Breast epithelium (tissue), 4 donors: Measurements from ENCODE around the gene ACIN1. TPM values are rescaled to one million over a fixed set of nuclear protein-coding genes. Genes with fewer than 3 reads are reported as not detected.
A peak's percentile ranks its signal among the peaks of the same experiment; 100 is the strongest.

ENCODE experiments used
- DNase-seq, 2 donors: peaks; one replicate each; pipeline ENCODE4 v3.0.0-alpha.2; 2019; ENCODE audit warnings: low spot score in 2 of 2
- H3K27ac ChIP-seq, 2 donors: fragments of 200-600 bp; sonication (generic) in 1 of 2; one replicate each; pipeline ENCODE4 v1.5.1; 2016 to 2019; ENCODE audit warnings: mild to moderate bottlenecking in 1 of 2
- H3K27me3 ChIP-seq, 2 donors: fragments of 200-600 bp; sonication (generic) in 1 of 2; one replicate each; pipeline versions ENCODE4 v1.5.1 to v1.6.0; 2017 to 2019; ENCODE audit warnings: control low read depth in 1 of 2, mild to moderate bottlenecking in 1 of 2
- H3K36me3 ChIP-seq: fragments of 200-600 bp; one replicate; pipeline ENCODE4 v1.5.1; 2019
- H3K4me1 ChIP-seq, 2 donors: fragments of 200-600 bp; sonication (generic); one replicate each; pipeline ENCODE4 v1.5.1; 2016 to 2019; ENCODE audit warnings: control low read depth in 1 of 2
- H3K4me3 ChIP-seq, 3 donors: fragments of 200-600 bp; sonication (generic); 1 replicate in 2 of 3; 2 replicates in 1 of 3; pipeline ENCODE4 v1.5.1; 2016 to 2019; ENCODE audit warnings: mild to moderate bottlenecking in 3 of 3, moderate library complexity in 2 of 3
- H3K9me3 ChIP-seq, 2 donors: fragments of 200-600 bp; sonication (generic) in 1 of 2; one replicate each; pipeline ENCODE4 v1.5.1; 2016 to 2019; ENCODE audit warnings: control low read depth in 1 of 2
- POLR2A ChIP-seq: fragments of 450-650 bp; IDR thresholded peaks from one replicate; pipeline ENCODE4 v1.6.1; 2016; ENCODE audit warnings: antibody characterized with exemption, mild to moderate bottlenecking, moderate library complexity
- POLR2AphosphoS5 ChIP-seq, 3 donors: sonication (generic); formaldehyde crosslinking; IDR thresholded peaks; one replicate each; pipeline ENCODE4 v1.6.1; 2017; ENCODE audit warnings: antibody characterized with exemption in 3 of 3
- intact Hi-C: fragments of 100-400 bp; cut with DNase I; formaldehyde crosslinking; loops from one replicate; pipeline ENCODE4 v1.15.1; 2023; ENCODE audit warnings: low total_unique reads
- total RNA-seq, 3 donors: library from RNA; depleted of rRNA; stranded (reverse); fragments of >200 nt; gene quantifications; one replicate each; pipeline ENCODE4 v1.1.0, GENCODE V29; 2016
- TF ChIP-seq, protein P1 (sequence below), 3 donors: fragments of 450-650 bp; IDR thresholded peaks; one replicate each; pipeline ENCODE4 v1.5.1; 2016 to 2017; ENCODE audit warnings: antibody characterized with exemption in 3 of 3, mild to moderate bottlenecking in 3 of 3, moderate library complexity in 3 of 3

Gene ACIN1
- total RNA-seq, 3 donors from 2014 or later: 106 to 151 (median 145) TPM

DNA sequence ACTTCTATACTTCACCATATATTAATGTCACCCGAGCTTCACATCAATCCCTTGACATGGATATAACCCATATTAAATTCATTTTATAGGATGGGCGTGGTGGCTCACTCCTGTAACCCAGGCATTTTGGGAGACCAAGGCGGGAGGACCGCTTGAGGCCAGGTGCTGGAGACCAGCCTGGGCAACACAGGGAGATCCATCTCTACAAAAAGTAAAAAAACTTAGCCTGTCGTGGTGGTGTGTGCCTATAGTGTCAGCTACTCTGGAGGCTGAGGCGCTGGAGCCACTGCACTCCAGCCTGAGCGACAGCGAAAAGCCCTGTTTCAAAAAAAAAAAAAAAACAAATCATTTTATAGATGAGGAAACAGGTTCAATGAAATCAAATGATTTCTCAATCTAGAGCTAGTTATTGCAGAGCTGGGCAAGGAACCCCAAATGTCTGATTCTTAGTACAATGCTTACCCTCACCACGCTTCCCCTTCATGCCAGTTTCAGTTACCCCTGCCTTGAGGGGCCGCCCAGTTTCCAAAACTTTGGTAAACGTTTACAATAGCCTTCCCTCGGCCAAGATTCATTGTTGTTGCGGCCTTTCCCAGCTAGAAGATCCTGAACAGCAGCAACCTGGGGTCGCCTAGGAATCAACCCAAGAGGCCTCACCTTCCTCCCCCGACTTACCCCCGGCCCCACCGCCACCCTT lies 61.0 kb downstream of the ACIN1 start:
- Histone ChIP-seq H3K4me3 (peak overlapping the region; percentile 71 to 81 (median 78)), H3K36me3 (no peaks in the 10 kb centered on the region), H3K27ac (peak overlapping the region; percentile 88 to 96), H3K9me3 (no peaks in the 10 kb centered on the region), H3K4me1 (peaks cover 5 to 6% of the 10 kb centered on the region in 2 donors), H3K27me3 (no peaks in the 10 kb centered on the region)
- DNase-seq: no peak
- TF ChIP-seq POLR2AphosphoS5 (IDR thresholded peaks at IDR 0.05) (no peak), POLR2A (no peak)
- TF ChIP-seq, protein P1, sequence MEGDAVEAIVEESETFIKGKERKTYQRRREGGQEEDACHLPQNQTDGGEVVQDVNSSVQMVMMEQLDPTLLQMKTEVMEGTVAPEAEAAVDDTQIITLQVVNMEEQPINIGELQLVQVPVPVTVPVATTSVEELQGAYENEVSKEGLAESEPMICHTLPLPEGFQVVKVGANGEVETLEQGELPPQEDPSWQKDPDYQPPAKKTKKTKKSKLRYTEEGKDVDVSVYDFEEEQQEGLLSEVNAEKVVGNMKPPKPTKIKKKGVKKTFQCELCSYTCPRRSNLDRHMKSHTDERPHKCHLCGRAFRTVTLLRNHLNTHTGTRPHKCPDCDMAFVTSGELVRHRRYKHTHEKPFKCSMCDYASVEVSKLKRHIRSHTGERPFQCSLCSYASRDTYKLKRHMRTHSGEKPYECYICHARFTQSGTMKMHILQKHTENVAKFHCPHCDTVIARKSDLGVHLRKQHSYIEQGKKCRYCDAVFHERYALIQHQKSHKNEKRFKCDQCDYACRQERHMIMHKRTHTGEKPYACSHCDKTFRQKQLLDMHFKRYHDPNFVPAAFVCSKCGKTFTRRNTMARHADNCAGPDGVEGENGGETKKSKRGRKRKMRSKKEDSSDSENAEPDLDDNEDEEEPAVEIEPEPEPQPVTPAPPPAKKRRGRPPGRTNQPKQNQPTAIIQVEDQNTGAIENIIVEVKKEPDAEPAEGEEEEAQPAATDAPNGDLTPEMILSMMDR (IDR thresholded peaks at IDR 0.05): no peak
- intact Hi-C loops: no loop called here

DNA sequence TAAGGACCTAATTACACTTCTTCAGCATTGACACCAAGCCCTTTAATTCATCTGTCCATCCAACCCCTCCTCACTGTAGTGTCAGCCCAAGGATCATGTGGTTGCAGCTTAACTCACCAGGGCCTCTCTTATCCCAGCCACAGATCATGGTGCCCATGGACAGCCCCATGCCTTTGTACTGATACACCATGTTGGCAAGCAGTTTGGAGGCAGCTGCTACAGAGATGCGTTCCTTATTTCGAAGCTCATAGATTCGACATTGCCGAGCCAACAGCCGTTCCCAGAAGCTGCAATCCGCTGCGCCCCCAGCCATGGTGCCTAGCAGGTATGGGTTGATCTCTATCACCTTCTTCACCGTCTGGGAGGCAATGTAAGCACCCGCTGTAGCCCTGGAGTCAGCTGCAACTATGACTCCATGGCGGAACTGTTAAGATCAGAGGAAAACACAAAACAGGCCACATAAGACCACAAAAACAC lies 61.6 kb downstream of the ACIN1 start:
- no peak for DNase-seq

DNA sequence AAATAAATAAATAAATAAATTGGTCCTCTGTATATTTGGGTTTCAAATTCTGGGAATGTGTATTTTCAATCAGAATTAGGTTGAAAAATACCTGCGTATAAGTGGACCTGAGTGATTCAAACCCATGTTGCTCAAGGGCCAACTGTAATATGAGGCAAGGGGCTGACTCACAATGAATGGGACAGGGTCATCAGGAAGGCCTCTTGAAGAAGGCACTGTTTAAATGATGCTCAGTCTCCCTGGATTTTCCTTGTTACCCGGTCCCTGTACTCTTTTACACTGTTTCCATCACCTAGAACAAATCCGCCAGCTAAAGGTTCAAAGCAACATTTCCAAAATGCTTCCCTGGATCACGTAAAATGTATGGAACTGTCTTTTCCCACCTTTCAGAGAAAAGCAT lies 64.0 kb downstream of the ACIN1 start:
- Histone ChIP-seq H3K4me1 (peaks cover 5 to 6% of the 10 kb centered on the region in 2 donors), H3K4me3 (no peak overlapping the region), H3K27ac (no peak overlapping the region), H3K36me3 (no peaks in the 10 kb centered on the region), H3K9me3 (no peaks in the 10 kb centered on the region), H3K27me3 (no peaks in the 10 kb centered on the region)
- DNase-seq: no peak
- TF ChIP-seq POLR2AphosphoS5 (IDR thresholded peaks at IDR 0.05) (no peak), POLR2A (no peak)
- TF ChIP-seq, protein P1 (IDR thresholded peaks at IDR 0.05): no peak
- intact Hi-C loops: no loop called here

More for the DNA sequence above, 61.6 kb downstream of the ACIN1 start:
- intact Hi-C loops: no loop called here
- peak overlapping the region in 2 of 3 donors; percentile 71 to 81 for H3K4me3 ChIP-seq
- H3K4me1 ChIP-seq: peaks cover 5 to 6% of the 10 kb centered on the region in 2 donors
- no peaks in the 10 kb centered on the region for H3K36me3 ChIP-seq
- no peak overlapping the region for H3K27ac ChIP-seq
- no peaks in the 10 kb centered on the region for H3K9me3 ChIP-seq
- TF ChIP-seq POLR2AphosphoS5 (IDR thresholded peaks at IDR 0.05) (no peak), POLR2A (no peak)
- TF ChIP-seq, protein P1 (IDR thresholded peaks at IDR 0.05): no peak
- H3K27me3 ChIP-seq: no peaks in the 10 kb centered on the region

DNA sequence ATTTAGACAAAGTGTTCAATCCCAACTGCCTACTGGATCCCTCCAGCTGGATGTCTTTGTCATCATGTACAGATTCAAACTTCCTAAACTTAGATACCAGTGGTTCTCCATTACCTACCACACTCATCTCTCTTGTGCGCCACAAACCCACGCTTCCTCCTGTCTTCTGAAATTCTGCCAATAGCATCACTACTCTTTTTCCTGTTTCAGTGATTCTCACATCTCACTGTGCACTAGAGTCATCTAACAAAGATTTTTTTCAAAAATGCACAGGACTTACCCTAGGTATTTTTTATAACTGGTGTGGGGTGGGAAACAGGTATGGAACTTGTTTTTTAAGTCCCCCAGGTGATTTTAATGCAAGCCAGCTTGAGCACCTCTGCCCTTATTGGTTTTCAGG lies 66.1 kb downstream of the ACIN1 start:
- intact Hi-C loops: no loop called here
- H3K4me3 ChIP-seq: no peak overlapping the region
- TF ChIP-seq, protein P1 (IDR thresholded peaks at IDR 0.05): no peak
- TF ChIP-seq POLR2A: no peak
- no peak for TF ChIP-seq POLR2AphosphoS5 (IDR thresholded peaks at IDR 0.05)
- H3K27ac ChIP-seq: no peak overlapping the region
- peaks cover 5% of the 10 kb centered on the region in 2 donors for H3K4me1 ChIP-seq
- no peaks in the 10 kb centered on the region for H3K36me3 ChIP-seq
- no peak for DNase-seq
- no peaks in the 10 kb centered on the region for H3K27me3 ChIP-seq
- no peaks in the 10 kb centered on the region for H3K9me3 ChIP-seq

DNA sequence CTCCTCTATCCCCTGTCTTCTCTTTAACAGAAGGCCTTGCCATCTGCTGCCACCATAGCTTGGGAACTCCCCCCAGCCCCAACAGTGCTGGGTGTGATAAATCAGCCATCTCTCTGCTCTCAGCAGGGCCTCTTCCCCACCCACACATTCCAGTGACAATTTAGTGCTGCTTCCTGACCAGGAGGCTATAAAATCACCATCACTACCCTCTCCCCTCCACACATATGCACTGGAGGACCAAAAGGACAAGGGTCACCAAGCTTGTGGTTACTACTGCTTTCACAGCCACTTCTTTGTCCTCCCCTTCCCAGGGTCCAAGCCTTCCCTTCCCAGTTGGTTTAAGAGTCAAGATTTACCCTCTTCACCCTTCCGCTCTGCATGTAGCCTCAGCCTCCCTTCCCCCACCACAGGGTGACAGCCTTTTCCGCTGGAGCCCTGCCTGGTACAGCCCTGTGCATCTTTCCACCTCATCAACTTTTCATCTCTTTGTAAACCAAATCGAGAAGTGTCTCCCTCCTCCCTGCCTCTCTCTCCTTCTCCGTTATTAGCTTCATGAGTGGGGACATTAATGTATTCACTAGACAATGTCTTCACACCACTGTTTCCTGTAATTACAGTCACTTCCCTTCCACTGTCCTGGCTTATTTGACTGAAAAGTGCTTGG lies 69.7 kb downstream of the ACIN1 start:
- H3K9me3 ChIP-seq: no peaks in the 10 kb centered on the region
- H3K4me3 ChIP-seq: no peak overlapping the region
- no peak for DNase-seq
- H3K27ac ChIP-seq: no peak overlapping the region
- no peaks in the 10 kb centered on the region for H3K4me1 ChIP-seq
- intact Hi-C loops: no loop called here
- TF ChIP-seq, protein P1 (IDR thresholded peaks at IDR 0.05): no peak
- TF ChIP-seq POLR2AphosphoS5 (IDR thresholded peaks at IDR 0.05): no peak
- no peak for TF ChIP-seq POLR2A
- no peaks in the 10 kb centered on the region for H3K36me3 ChIP-seq
- H3K27me3 ChIP-seq: no peaks in the 10 kb centered on the region
